Measurements from ENCODE around the gene NCLN. TPM values are rescaled to one million over a fixed set of nuclear protein-coding genes. Genes with fewer than 3 reads are reported as not detected.

NCLN gene
- total and polyA plus RNA-seq, 7 donors: 15.4 to 86.1 (median 36.4) TPM

GRCh38 chr19:3225169-3225485, 39.4 kb downstream of the NCLN start:
- DNase-seq (no peak), ATAC-seq (no peak)
- Histone ChIP-seq H3K4me3 (no peak overlapping the region), H3K4me1 (no peaks in the 10 kb centered on the region), H3K36me3 (ENCODE audit: insufficient read depth in 1 of 2, low read depth in 1 of 2) (no peaks in the 10 kb centered on the region), H3K27ac (no peak overlapping the region), H3K27me3 (ENCODE audit: insufficient read depth in 3 of 3, low read length in 2 of 3) (peaks cover 0 to 60% (median 17%) of the 10 kb centered on the region in 3 donors), H3K9me3 (no peaks in the 10 kb centered on the region)
- 0 to 2% (median 1%) methylated on average over 3 to 9 of the region's 9 CpGs for WGBS, 3 donors
- intact Hi-C loops (cut with DNase I): loop anchor here in 1 of 2 donors (10.0 kb wide), 1 partner anchor 260 kb away; the partner anchor contains the start of genes SMIM24 and SMIM44
- TF ChIP-seq CTCF (IDR thresholded peaks at IDR 0.05): no peak

- no peak for TF ChIP-seq CTCF (IDR thresholded peaks at IDR 0.05)
- 33 to 37% (median 34%) methylated on average over 13 to 16 of the region's 16 CpGs for WGBS, 3 donors
- Histone ChIP-seq H3K27ac (no peak overlapping the region), H3K36me3 (ENCODE audit: insufficient read depth in 1 of 2, low read depth in 1 of 2) (no peaks in the 10 kb centered on the region), H3K4me1 (no peaks in the 10 kb centered on the region), H3K27me3 (ENCODE audit: insufficient read depth in 3 of 3, low read length in 2 of 3) (peaks cover 0 to 64% (median 19%) of the 10 kb centered on the region in 3 donors), H3K9me3 (no peaks in the 10 kb centered on the region), H3K4me3 (no peak overlapping the region)
- DNase-seq: no peak
- no peak for ATAC-seq
- intact Hi-C loops (cut with DNase I): loop anchor here in 1 of 2 donors (10.0 kb wide), 1 partner anchor 259 kb away; the partner anchor contains the start of genes SMIM24 and SMIM44
Measured at GRCh38 chr19:3225677-3226093, 40.0 kb downstream of the NCLN start.

- ATAC-seq (no peak), DNase-seq (no peak)
- H3K36me3 ChIP-seq (ENCODE audit: insufficient read depth in 1 of 2, low read depth in 1 of 2): no peaks in the 10 kb centered on the region
- H3K9me3 ChIP-seq: no peaks in the 10 kb centered on the region
- intact Hi-C loops (cut with DNase I): loop anchor here in 1 of 2 donors (10.0 kb wide), 1 partner anchor 258 kb away; the partner anchor contains the start of genes SMIM24 and SMIM44
- H3K27me3 ChIP-seq (ENCODE audit: insufficient read depth in 3 of 3, low read length in 2 of 3): peaks cover 0 to 67% (median 20%) of the 10 kb centered on the region in 3 donors
- H3K4me3 ChIP-seq: no peak overlapping the region
- TF ChIP-seq CTCF (IDR thresholded peaks at IDR 0.05): no peak
- no peaks in the 10 kb centered on the region for H3K4me1 ChIP-seq
- no peak overlapping the region for H3K27ac ChIP-seq
- WGBS, 3 donors: 54 to 67% (median 65%) methylated on average over 12 of the region's 12 CpGs
Measured at GRCh38 chr19:3227054-3227626, 41.4 kb downstream of the NCLN start.

GRCh38 chr19:3229346-3229743, 43.6 kb downstream of the NCLN start:
- no peaks in the 10 kb centered on the region for H3K9me3 ChIP-seq
- no peak overlapping the region for H3K27ac ChIP-seq
- WGBS, 3 donors: 48 to 57% (median 50%) methylated on average over 9 of the region's 9 CpGs
- no peak for TF ChIP-seq CTCF (IDR thresholded peaks at IDR 0.05)
- no peak overlapping the region for H3K4me3 ChIP-seq
- DNase-seq (no peak), ATAC-seq (no peak)
- H3K27me3 ChIP-seq (ENCODE audit: insufficient read depth in 3 of 3, low read length in 2 of 3): peaks cover 0 to 56% (median 19%) of the 10 kb centered on the region in 3 donors
- no peaks in the 10 kb centered on the region for H3K4me1 ChIP-seq
- intact Hi-C loops (cut with DNase I): loop anchor here in 1 of 2 donors (10.0 kb wide), 1 partner anchor 255 kb away; the partner anchor contains the start of genes SMIM24 and SMIM44
- H3K36me3 ChIP-seq (ENCODE audit: insufficient read depth in 1 of 2, low read depth in 1 of 2): no peaks in the 10 kb centered on the region

Measured in psoas muscle (tissue), 8 donors.